ENCODE data around the gene FYB1.

DNA sequence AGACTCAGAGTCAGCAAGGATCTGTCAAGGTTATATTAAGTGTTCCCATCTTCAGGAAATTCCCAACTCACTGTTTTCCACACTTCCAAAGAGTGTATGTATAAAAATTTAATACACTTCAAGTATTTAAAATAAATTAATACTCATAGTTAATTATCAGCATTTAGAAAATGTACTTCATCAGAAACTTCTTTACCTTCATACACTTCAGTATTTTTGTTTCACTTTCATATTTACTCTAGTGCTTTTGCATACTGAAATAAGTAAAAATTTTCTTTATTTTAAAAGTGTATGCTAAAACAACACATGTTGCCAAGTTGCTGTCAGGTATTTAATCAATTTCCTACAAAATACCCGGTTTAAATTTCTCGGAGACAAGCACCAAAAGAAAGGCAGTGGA is 161.6 kb downstream of the FYB1 start:
- TF ChIP-seq POLR2AphosphoS5 (IDR thresholded peaks at IDR 0.05; ENCODE audit: low read depth) = no peak
- TF ChIP-seq, protein P1, sequence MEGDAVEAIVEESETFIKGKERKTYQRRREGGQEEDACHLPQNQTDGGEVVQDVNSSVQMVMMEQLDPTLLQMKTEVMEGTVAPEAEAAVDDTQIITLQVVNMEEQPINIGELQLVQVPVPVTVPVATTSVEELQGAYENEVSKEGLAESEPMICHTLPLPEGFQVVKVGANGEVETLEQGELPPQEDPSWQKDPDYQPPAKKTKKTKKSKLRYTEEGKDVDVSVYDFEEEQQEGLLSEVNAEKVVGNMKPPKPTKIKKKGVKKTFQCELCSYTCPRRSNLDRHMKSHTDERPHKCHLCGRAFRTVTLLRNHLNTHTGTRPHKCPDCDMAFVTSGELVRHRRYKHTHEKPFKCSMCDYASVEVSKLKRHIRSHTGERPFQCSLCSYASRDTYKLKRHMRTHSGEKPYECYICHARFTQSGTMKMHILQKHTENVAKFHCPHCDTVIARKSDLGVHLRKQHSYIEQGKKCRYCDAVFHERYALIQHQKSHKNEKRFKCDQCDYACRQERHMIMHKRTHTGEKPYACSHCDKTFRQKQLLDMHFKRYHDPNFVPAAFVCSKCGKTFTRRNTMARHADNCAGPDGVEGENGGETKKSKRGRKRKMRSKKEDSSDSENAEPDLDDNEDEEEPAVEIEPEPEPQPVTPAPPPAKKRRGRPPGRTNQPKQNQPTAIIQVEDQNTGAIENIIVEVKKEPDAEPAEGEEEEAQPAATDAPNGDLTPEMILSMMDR (IDR thresholded peaks at IDR 0.05; ENCODE audit: insufficient read depth, low read length) = no peak
- TF ChIP-seq, protein P2, sequence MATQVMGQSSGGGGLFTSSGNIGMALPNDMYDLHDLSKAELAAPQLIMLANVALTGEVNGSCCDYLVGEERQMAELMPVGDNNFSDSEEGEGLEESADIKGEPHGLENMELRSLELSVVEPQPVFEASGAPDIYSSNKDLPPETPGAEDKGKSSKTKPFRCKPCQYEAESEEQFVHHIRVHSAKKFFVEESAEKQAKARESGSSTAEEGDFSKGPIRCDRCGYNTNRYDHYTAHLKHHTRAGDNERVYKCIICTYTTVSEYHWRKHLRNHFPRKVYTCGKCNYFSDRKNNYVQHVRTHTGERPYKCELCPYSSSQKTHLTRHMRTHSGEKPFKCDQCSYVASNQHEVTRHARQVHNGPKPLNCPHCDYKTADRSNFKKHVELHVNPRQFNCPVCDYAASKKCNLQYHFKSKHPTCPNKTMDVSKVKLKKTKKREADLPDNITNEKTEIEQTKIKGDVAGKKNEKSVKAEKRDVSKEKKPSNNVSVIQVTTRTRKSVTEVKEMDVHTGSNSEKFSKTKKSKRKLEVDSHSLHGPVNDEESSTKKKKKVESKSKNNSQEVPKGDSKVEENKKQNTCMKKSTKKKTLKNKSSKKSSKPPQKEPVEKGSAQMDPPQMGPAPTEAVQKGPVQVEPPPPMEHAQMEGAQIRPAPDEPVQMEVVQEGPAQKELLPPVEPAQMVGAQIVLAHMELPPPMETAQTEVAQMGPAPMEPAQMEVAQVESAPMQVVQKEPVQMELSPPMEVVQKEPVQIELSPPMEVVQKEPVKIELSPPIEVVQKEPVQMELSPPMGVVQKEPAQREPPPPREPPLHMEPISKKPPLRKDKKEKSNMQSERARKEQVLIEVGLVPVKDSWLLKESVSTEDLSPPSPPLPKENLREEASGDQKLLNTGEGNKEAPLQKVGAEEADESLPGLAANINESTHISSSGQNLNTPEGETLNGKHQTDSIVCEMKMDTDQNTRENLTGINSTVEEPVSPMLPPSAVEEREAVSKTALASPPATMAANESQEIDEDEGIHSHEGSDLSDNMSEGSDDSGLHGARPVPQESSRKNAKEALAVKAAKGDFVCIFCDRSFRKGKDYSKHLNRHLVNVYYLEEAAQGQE (IDR thresholded peaks at IDR 0.05; ENCODE audit: insufficient replicate concordance, low read depth) = no peak

Data from HL-60 (cell line).